NB4 (cell line): Measurements from ENCODE around the gene PDE4D.

Source experiments
- DNase-seq: peaks from one replicate; pipeline ENCODE4 v3.0.0; 2010; ENCODE audit warnings: low read depth
- H3K4me3 ChIP-seq: one replicate; pipeline ENCODE4 v1.5.1; 2011; ENCODE audit warnings: mild to moderate bottlenecking, low read depth, low read length, moderate library complexity
- CTCF ChIP-seq: IDR thresholded peaks from one replicate; pipeline ENCODE4 v1.5.1; 2012; ENCODE audit warnings: low read depth, low read length
- MAX ChIP-seq: IDR thresholded peaks from 2 replicates; pipeline ENCODE4 v1.6.1; 2011; ENCODE audit warnings: low read depth, low read length
- MYC ChIP-seq: IDR thresholded peaks from 2 replicates; pipeline ENCODE4 v1.6.1; 2011; ENCODE audit warnings: low read depth, low read length
- POLR2A ChIP-seq: IDR thresholded peaks from 2 replicates; pipeline ENCODE4 v1.6.1; 2011; ENCODE audit warnings: mild to moderate bottlenecking; ENCODE audit not compliant: insufficient read length; ENCODE audit errors: extremely low read depth

The PDE4D gene

GRCh38 chr5:59458321-59458720, 435.2 kb downstream of the PDE4D start:
- no peak for DNase-seq
- TF ChIP-seq MYC (no peak), MAX (no peak), CTCF (no peak), POLR2A (no peak)
- H3K4me3 ChIP-seq, result no peak overlapping the region

- H3K4me3 ChIP-seq, result no peak overlapping the region
- TF ChIP-seq CTCF (peak; percentile 22), MYC (no peak), POLR2A (no peak), MAX (no peak)
- DNase-seq, result peak; percentile 12
Measured at GRCh38 chr5:59449905-59450644, 443.5 kb downstream of the PDE4D start.

- no peak overlapping the region for H3K4me3 ChIP-seq
- no peak for DNase-seq
- TF ChIP-seq MYC (no peak), CTCF (no peak)
Measured at GRCh38 chr5:59446356-59446755, 447.2 kb downstream of the PDE4D start.

GRCh38 chr5:59445741-59446140, 447.8 kb downstream of the PDE4D start:
- TF ChIP-seq CTCF (no peak), MYC (no peak), MAX (no peak), POLR2A (no peak)
- H3K4me3 ChIP-seq, result no peak overlapping the region
- no peak for DNase-seq

GRCh38 chr5:59439303-59439702, 454.2 kb downstream of the PDE4D start:
- TF ChIP-seq POLR2A, result no peak
- no peak for DNase-seq
- no peak overlapping the region for H3K4me3 ChIP-seq

GRCh38 chr5:59437176-59437575, 456.4 kb downstream of the PDE4D start:
- DNase-seq, result no peak
- TF ChIP-seq POLR2A, result no peak
- no peak for TF ChIP-seq MYC
- no peak for TF ChIP-seq MAX
- no peak for TF ChIP-seq CTCF
- no peak overlapping the region for H3K4me3 ChIP-seq
